Body of pancreas (tissue), 4 donors: ENCODE measurements around the gene NFU1. TPM values are rescaled to one million over a fixed set of nuclear protein-coding genes. Genes with fewer than 3 reads are reported as not detected.

Experiments
- ATAC-seq: fragments of 150-250 bp; one replicate; pipeline ENCODE4 v1.9.1; 2016
- DNase-seq, 4 donors: peaks; one replicate each; pipeline ENCODE4 v3.0.0-alpha.2; 2019
- H3K27ac ChIP-seq, 4 donors: fragments of 200-600 bp; sonication (generic); 1 replicate in 3 of 4; 2 replicates in 1 of 4; pipeline versions ENCODE4 v1.5.1 to v1.6.1; 2016 to 2019; ENCODE audit warnings: mild to moderate bottlenecking in 1 of 4, mixed read lengths in 1 of 4, moderate library complexity in 1 of 4
- H3K27me3 ChIP-seq, 2 donors: fragments of 200-600 bp; sonication (generic); one replicate each; pipeline ENCODE4 v1.6.0; 2016; ENCODE audit warnings: mild to moderate bottlenecking in 1 of 2
- H3K36me3 ChIP-seq, 2 donors: fragments of 200-600 bp; sonication (generic); replicated peaks in 1 of 2; 2 replicates each; pipeline ENCODE4 v1.5.1; 2016; ENCODE audit warnings: low read depth in 2 of 2; ENCODE audit not compliant: insufficient read depth in 1 of 2
- H3K4me1 ChIP-seq: fragments of 200-600 bp; sonication (generic); one replicate; pipeline ENCODE4 v1.6.0; 2016
- H3K4me3 ChIP-seq, 2 donors: fragments of 200-600 bp; sonication (generic); 1 replicate in 1 of 2; 2 replicates in 1 of 2; pipeline ENCODE4 v1.5.1; 2016 to 2019
- H3K9me3 ChIP-seq, 3 donors: fragments of 200-600 bp; sonication (generic); 1 replicate in 2 of 3; 2 replicates in 1 of 3; pipeline ENCODE4 v1.5.1; 2016
- CTCF ChIP-seq, 7 experiments: fragments of 450-650 bp in 4 of 7; fragments of 200-600 bp in 3 of 7; sonication (generic) in 3 of 7; IDR thresholded peaks; one replicate each; pipeline ENCODE4 v1.5.1; 2016 to 2019; ENCODE audit warnings: antibody characterized with exemption in 7 of 7
- POLR2A ChIP-seq, 3 donors: fragments of 450-650 bp; IDR thresholded peaks; one replicate each; pipeline ENCODE4 v1.6.1; 2016; ENCODE audit warnings: antibody characterized with exemption in 3 of 3, mild to moderate bottlenecking in 2 of 3
- WGBS, 2 donors: methylation state at CpG; one replicate each; pipeline ENCODE4 v1.1.5; 2017; 5-methylcytosine and 5-hydroxymethylcytosine counted together
- intact Hi-C: fragments of 100-400 bp; cut with DNase I; formaldehyde crosslinking; loops from one replicate; pipeline ENCODE4 v1.15.1; 2023
- total RNA-seq, 2 donors: library from RNA; depleted of rRNA; stranded (reverse); fragments of >200 nt; gene quantifications; one replicate each; pipeline ENCODE4 v1.1.0, GENCODE V29; 2016

The NFU1 gene
- total RNA-seq, 2 donors from 2014 or later, result 12.9 to 29.1 TPM

- WGBS, 2 donors, result 54 to 77% methylated on average over 5 of the region's 5 CpGs
- Histone ChIP-seq H3K27me3 (no peaks in the 10 kb centered on the region), H3K27ac (peak overlapping the region in 2 of 4 donors; percentile 20 to 96), H3K36me3 (no peaks in the 10 kb centered on the region), H3K4me1 (peaks cover 44% of the 10 kb centered on the region), H3K4me3 (no peak overlapping the region), H3K9me3 (no peaks in the 10 kb centered on the region)
- intact Hi-C loops, result no loop called here
- no peak for DNase-seq
- TF ChIP-seq POLR2A (IDR thresholded peaks at IDR 0.05), result no peak
- no peak for TF ChIP-seq CTCF (IDR thresholded peaks at IDR 0.05)
- ATAC-seq, result no peak
Measured at GRCh38 chr2:69384618-69385081, 52.6 kb downstream of the NFU1 start.

- no peak overlapping the region for H3K4me3 ChIP-seq
- ATAC-seq (no peak), DNase-seq (no peak)
- TF ChIP-seq POLR2A (IDR thresholded peaks at IDR 0.05) (no peak), CTCF (IDR thresholded peaks at IDR 0.05) (no peak)
- no peaks in the 10 kb centered on the region for H3K9me3 ChIP-seq
- no peaks in the 10 kb centered on the region for H3K27me3 ChIP-seq
- no peaks in the 10 kb centered on the region for H3K36me3 ChIP-seq
- WGBS, 2 donors, result 71 to 76% methylated on average over 7 of the region's 7 CpGs
- peak overlapping the region in 1 of 4 donors; percentile 66 for H3K27ac ChIP-seq
- intact Hi-C loops, result no loop called here
- H3K4me1 ChIP-seq, result peaks cover 44% of the 10 kb centered on the region
Measured at GRCh38 chr2:69383176-69383812, 53.9 kb downstream of the NFU1 start.

- ATAC-seq, result no peak
- H3K27me3 ChIP-seq, result no peaks in the 10 kb centered on the region
- H3K9me3 ChIP-seq, result no peaks in the 10 kb centered on the region
- peak overlapping the region in 1 of 4 donors; percentile 66 for H3K27ac ChIP-seq
- no peak for DNase-seq
- intact Hi-C loops, result no loop called here
- no peak overlapping the region for H3K4me3 ChIP-seq
- peaks cover 40% of the 10 kb centered on the region for H3K4me1 ChIP-seq
- no peaks in the 10 kb centered on the region for H3K36me3 ChIP-seq
- no peak for TF ChIP-seq POLR2A (IDR thresholded peaks at IDR 0.05)
- TF ChIP-seq CTCF (IDR thresholded peaks at IDR 0.05), result no peak
- WGBS, 2 donors, result 21 to 47% methylated on average over 2 of the region's 2 CpGs
Measured at GRCh38 chr2:69382547-69382946, 54.7 kb downstream of the NFU1 start.

GRCh38 chr2:69381337-69381737 lies 55.9 kb downstream of the NFU1 start:
- H3K27ac ChIP-seq, result peak overlapping the region in 1 of 4 donors; percentile 66

More at GRCh38 chr2:69381337-69381737, 55.9 kb downstream of the NFU1 start:
- no peak for ATAC-seq
- Histone ChIP-seq H3K9me3 (no peaks in the 10 kb centered on the region), H3K36me3 (no peaks in the 10 kb centered on the region), H3K4me3 (no peak overlapping the region), H3K27me3 (no peaks in the 10 kb centered on the region), H3K4me1 (peaks cover 43% of the 10 kb centered on the region)
- WGBS, 2 donors, result 89 to 94% methylated on average over 1 of the region's 1 CpG
- no peak for TF ChIP-seq POLR2A (IDR thresholded peaks at IDR 0.05)
- TF ChIP-seq CTCF (IDR thresholded peaks at IDR 0.05), result no peak
- no peak for DNase-seq
- intact Hi-C loops, result no loop called here
